ENCODE results near the gene CADM2. TPM values are rescaled to one million over a fixed set of nuclear protein-coding genes. Genes with fewer than 3 reads are reported as not detected.

CADM2 gene
- total RNA-seq, 1 experiment from 2014 or later, result 10.9 TPM

DNA sequence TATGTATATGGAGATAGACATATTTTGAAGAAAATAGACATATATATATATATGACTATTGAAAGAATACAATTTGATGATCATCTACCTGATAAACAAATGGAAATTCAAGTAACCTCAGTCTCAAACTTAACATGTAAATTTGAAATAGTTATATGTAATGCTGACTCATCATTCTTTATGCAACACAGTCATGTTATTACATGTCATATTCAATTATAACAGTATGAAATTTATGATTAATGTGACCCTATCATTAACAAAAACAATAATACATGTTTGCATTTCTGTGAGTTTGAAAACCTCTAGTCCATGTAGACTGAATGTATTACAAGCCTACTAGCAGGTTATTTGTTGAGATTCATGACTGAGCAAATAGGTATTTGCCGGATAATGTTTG lies 204.1 kb downstream of the CADM2 start:
- Histone ChIP-seq H3K18ac (ENCODE audit: insufficient read length, low read depth, low read length) (no peak overlapping the region), H3K4me1 (ENCODE audit: insufficient read depth, low read length) (no peaks in the 10 kb centered on the region; the same call in 1 of the 2 replicates), H2BK15ac (ENCODE audit: low read depth, low read length) (no peak overlapping the region), H3K23ac (ENCODE audit: insufficient read length, low read depth, low read length) (no peak overlapping the region), H3K79me1 (ENCODE audit: insufficient read depth, low read depth, low read length, poor library complexity, severe bottlenecking) (no peaks in the 10 kb centered on the region), H3K9me3 (ENCODE audit: control insufficient read depth, low read depth, low read length) (no peaks in the 10 kb centered on the region), H3K14ac (ENCODE audit: insufficient read depth, low read length) (no peak overlapping the region), H3K4ac (ENCODE audit: low read depth, low read length) (no peak overlapping the region), H4K91ac (ENCODE audit: insufficient read length, low read depth, low read length) (no peak overlapping the region), H4K5ac (ENCODE audit: insufficient read length, low read depth, low read length) (no peak overlapping the region), H3K27me3 (ENCODE audit: insufficient read depth, low read length) (no peaks in the 10 kb centered on the region), H4K20me1 (ENCODE audit: control insufficient read depth, insufficient read depth, insufficient read length) (no peaks in the 10 kb centered on the region), H2AK5ac (ENCODE audit: insufficient read length, low read length) (no peak overlapping the region), H3T11ph (ENCODE audit: low read length) (no peak overlapping the region), H2BK120ac (ENCODE audit: low read depth, low read length, poor library complexity, severe bottlenecking) (no peak overlapping the region), H2BK12ac (ENCODE audit: insufficient read length, low read depth, low read length) (no peak overlapping the region), H2BK20ac (ENCODE audit: low read depth, low read length, poor library complexity, severe bottlenecking) (no peak overlapping the region), H3K23me2 (ENCODE audit: insufficient read length, low read depth, low read length, poor library complexity, severe bottlenecking) (no peaks in the 10 kb centered on the region), H3K9ac (ENCODE audit: extremely low read depth, insufficient read length, low read length) (no peak overlapping the region), H3K56ac (ENCODE audit: insufficient read length, low read depth, low read length) (no peak overlapping the region), H3K27ac (ENCODE audit: insufficient read length, low read depth, low read length) (no peak overlapping the region), H3K4me2 (ENCODE audit: insufficient read depth, insufficient read length, low read length) (no peak overlapping the region), H2BK5ac (ENCODE audit: insufficient read length, low read length) (no peak overlapping the region), H2AFZ (ENCODE audit: low read length) (no peak overlapping the region), H3K79me2 (ENCODE audit: insufficient read depth, low read length) (no peaks in the 10 kb centered on the region), H4K8ac (replicated peaks; ENCODE audit: insufficient read length, low read depth, low read length) (no peak overlapping the region)
- TF ChIP-seq, protein P1, sequence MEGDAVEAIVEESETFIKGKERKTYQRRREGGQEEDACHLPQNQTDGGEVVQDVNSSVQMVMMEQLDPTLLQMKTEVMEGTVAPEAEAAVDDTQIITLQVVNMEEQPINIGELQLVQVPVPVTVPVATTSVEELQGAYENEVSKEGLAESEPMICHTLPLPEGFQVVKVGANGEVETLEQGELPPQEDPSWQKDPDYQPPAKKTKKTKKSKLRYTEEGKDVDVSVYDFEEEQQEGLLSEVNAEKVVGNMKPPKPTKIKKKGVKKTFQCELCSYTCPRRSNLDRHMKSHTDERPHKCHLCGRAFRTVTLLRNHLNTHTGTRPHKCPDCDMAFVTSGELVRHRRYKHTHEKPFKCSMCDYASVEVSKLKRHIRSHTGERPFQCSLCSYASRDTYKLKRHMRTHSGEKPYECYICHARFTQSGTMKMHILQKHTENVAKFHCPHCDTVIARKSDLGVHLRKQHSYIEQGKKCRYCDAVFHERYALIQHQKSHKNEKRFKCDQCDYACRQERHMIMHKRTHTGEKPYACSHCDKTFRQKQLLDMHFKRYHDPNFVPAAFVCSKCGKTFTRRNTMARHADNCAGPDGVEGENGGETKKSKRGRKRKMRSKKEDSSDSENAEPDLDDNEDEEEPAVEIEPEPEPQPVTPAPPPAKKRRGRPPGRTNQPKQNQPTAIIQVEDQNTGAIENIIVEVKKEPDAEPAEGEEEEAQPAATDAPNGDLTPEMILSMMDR (conservative IDR thresholded peaks at IDR 0.05), result no peak
- Mint-ChIP-seq H3K9me3 (no peaks in the 10 kb centered on the region), H3K27me3 (ENCODE audit: low read depth) (no peaks in the 10 kb centered on the region), H3K4me3 (no peak overlapping the region), H3K27ac (no peak overlapping the region), H3K36me3 (ENCODE audit: insufficient read depth in 1 of 3, low read depth in 3 of 3) (no peaks in the 10 kb centered on the region), H3K4me1 (peaks cover 5 to 7% of the 10 kb centered on the region in 2 experiments)
- no peak for DNase-seq
- WGBS (ENCODE audit: extremely low coverage, insufficient read length, low lambda C conversion rate), result no CpG with 5 or more reads among the region's 1 CpG

Measured in H9 (cell line).